Liver (tissue), 9 donors: ENCODE measurements around the gene RNF144A. TPM values are rescaled to one million over a fixed set of nuclear protein-coding genes. Genes with fewer than 3 reads are reported as not detected.

ENCODE experiments used
- DNase-seq: peaks from one replicate; pipeline ENCODE4 v3.0.0-alpha.2; 2017; ENCODE audit warnings: low spot score
- H3K27ac ChIP-seq, 2 donors: one replicate each; pipeline ENCODE4 v1.7.0; 2013; ENCODE audit warnings: inconsistent platforms in 2 of 2, low read length in 2 of 2, control low read depth in 1 of 2, low read depth in 1 of 2, mild to moderate bottlenecking in 1 of 2
- H3K27me3 ChIP-seq, 4 donors: one replicate each; pipeline versions ENCODE4 v1.6.1 to v1.7.0; 2013; ENCODE audit warnings: low read length in 3 of 4, inconsistent platforms in 1 of 4, mild to moderate bottlenecking in 1 of 4, moderate library complexity in 1 of 4; ENCODE audit not compliant: control insufficient read depth in 4 of 4, insufficient read depth in 4 of 4
- H3K36me3 ChIP-seq, 4 donors: one replicate each; pipeline versions ENCODE4 v1.6.1 to v1.7.0; 2013; ENCODE audit warnings: low read length in 3 of 4, mild to moderate bottlenecking in 3 of 4, low read depth in 1 of 4, moderate library complexity in 1 of 4; ENCODE audit not compliant: control insufficient read depth in 4 of 4, insufficient read depth in 3 of 4
- H3K4me1 ChIP-seq, 4 donors: one replicate each; pipeline versions ENCODE4 v1.6.1 to v1.7.0; 2013; ENCODE audit warnings: low read length in 3 of 4, mild to moderate bottlenecking in 3 of 4, moderate library complexity in 1 of 4; ENCODE audit not compliant: control insufficient read depth in 4 of 4, insufficient read depth in 4 of 4
- H3K4me3 ChIP-seq, 3 donors: one replicate each; pipeline versions ENCODE4 v1.6.1 to v1.7.0; 2013; ENCODE audit warnings: low read length in 3 of 3, control low read depth in 1 of 3, low read depth in 1 of 3, mild to moderate bottlenecking in 1 of 3
- H3K9ac ChIP-seq, 2 donors: one replicate each; pipeline ENCODE4 v1.7.0; 2013; ENCODE audit warnings: low read length in 2 of 2, mild to moderate bottlenecking in 2 of 2, moderate library complexity in 2 of 2, control low read depth in 1 of 2, low read depth in 1 of 2
- H3K9me3 ChIP-seq, 4 donors: one replicate each; pipeline versions ENCODE4 v1.6.1 to v1.7.0; 2013; ENCODE audit warnings: low read length in 3 of 4; ENCODE audit not compliant: control insufficient read depth in 4 of 4
- ATF3 ChIP-seq: IDR thresholded peaks from 2 replicates; pipeline ENCODE4 v1.6.1; 2016; ENCODE audit warnings: antibody characterized with exemption
- CTCF ChIP-seq: fragments of 150-350 bp; IDR thresholded peaks from 2 replicates; pipeline ENCODE4 v1.5.1; 2017; ENCODE audit warnings: improper control_type of control experiment, low read depth, low read length; ENCODE audit not compliant: missing input control
- EGR1 ChIP-seq, 2 donors: IDR thresholded peaks; 2 replicates each; pipeline ENCODE4 v1.6.1; 2016 to 2018; ENCODE audit warnings: antibody characterized with exemption in 2 of 2, low read depth in 2 of 2
- FOXA1 ChIP-seq: IDR thresholded peaks from 2 replicates; pipeline ENCODE4 v1.6.1; 2016; ENCODE audit warnings: antibody characterized with exemption
- GABPA ChIP-seq, 2 donors: IDR thresholded peaks in 1 of 2; conservative IDR thresholded peaks in 1 of 2; 2 replicates each; pipeline ENCODE4 v1.6.1; 2016; ENCODE audit warnings: antibody characterized with exemption in 2 of 2, mild to moderate bottlenecking in 1 of 2, moderate library complexity in 1 of 2
- HNF4A ChIP-seq, 2 donors: conservative IDR thresholded peaks; 2 replicates each; pipeline ENCODE4 v1.6.1; 2016; ENCODE audit warnings: antibody characterized with exemption in 2 of 2, mild to moderate bottlenecking in 2 of 2
- JUND ChIP-seq, 2 donors: IDR thresholded peaks; 2 replicates each; pipeline ENCODE4 v1.6.1; 2016; ENCODE audit warnings: antibody characterized with exemption in 2 of 2
- NR2F2 ChIP-seq: IDR thresholded peaks from 2 replicates; pipeline ENCODE4 v1.6.1; 2016; ENCODE audit warnings: antibody characterized with exemption
- REST ChIP-seq: IDR thresholded peaks from 2 replicates; pipeline ENCODE4 v1.6.1; 2016; ENCODE audit warnings: antibody characterized with exemption, mild to moderate bottlenecking
- SP1 ChIP-seq: IDR thresholded peaks from 2 replicates; pipeline ENCODE4 v1.6.1; 2018; ENCODE audit warnings: antibody characterized with exemption, mild to moderate bottlenecking
- TAF1 ChIP-seq: conservative IDR thresholded peaks from 2 replicates; pipeline ENCODE4 v1.6.1; 2016; ENCODE audit warnings: antibody characterized with exemption, mild to moderate bottlenecking
- YY1 ChIP-seq: IDR thresholded peaks from 2 replicates; pipeline ENCODE4 v1.6.1; 2016; ENCODE audit warnings: antibody characterized with exemption, mild to moderate bottlenecking
- ZBTB33 ChIP-seq: IDR thresholded peaks from 2 replicates; pipeline ENCODE4 v1.6.1; 2016; ENCODE audit warnings: antibody characterized with exemption
- WGBS: extraction: QIAGEN DNeasy Blood & Tissue Kit; methylation state at CpG from one replicate; pipeline ENCODE4 v1.1.7; 2013; 5-methylcytosine and 5-hydroxymethylcytosine counted together
- polyA plus RNA-seq, 2 donors: library from polyadenylated mRNA; stranded (reverse) in 1 of 2; unstranded in 1 of 2; fragments of 200-250 nt in 1 of 2; fragments of >200 nt in 1 of 2; fragmentation: Nextera tagmentation in 1 of 2; extraction: Ambion mirVana in 1 of 2; gene quantifications; one replicate each; pipeline versions ENCODE4 v1.2.1 to v1.2.3, GENCODE V29; 2013 to 2015
- total RNA-seq, 2 donors: library from RNA; depleted of rRNA; stranded (reverse); fragments of >200 nt; gene quantifications; one replicate each; pipeline ENCODE4 v1.2.3, GENCODE V29; 2014
- TF ChIP-seq, protein P1 (sequence below): IDR thresholded peaks from 2 replicates; pipeline ENCODE4 v1.6.1; 2016; ENCODE audit warnings: antibody characterized with exemption
- donor health status: healthy.
- donor health status: healthy.
- donor health status: healthy.
- donor health status: healthy.
- donor health status: healthy.

Gene RNF144A
- total and polyA plus RNA-seq, 4 donors: 1.0 to 10.4 (median 2.3) TPM

DNA sequence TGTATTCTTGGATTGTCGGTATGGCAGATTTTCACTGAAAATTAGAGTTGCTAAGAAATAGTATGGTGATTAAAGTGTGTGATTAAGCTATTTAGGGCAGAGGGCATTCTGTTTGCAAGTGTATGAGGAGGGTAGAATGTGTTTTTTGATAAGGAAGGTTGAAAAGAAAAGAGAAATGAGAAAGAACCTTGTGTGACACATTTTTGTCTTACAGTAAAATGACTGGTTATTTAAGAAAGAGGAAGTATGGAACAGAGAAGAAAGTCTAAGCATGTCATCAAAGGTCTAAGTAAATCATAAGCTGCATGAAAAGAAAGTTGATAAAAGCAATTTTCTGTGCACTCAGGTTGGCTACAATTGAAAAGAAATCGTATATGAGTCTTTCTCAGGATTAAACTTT is 44.8 kb upstream of the RNF144A start (continued):
- TF ChIP-seq TAF1 (no peak), NR2F2 (no peak), HNF4A (conservative IDR thresholded peaks at IDR 0.05) (no peak)

GRCh38 chr2:6874032-6874431 is 43.2 kb upstream of the RNF144A start:
- WGBS: 100% methylated on average over 3 of the region's 3 CpGs
- H3K27ac ChIP-seq: no peak overlapping the region
- H3K4me3 ChIP-seq: no peak overlapping the region
- H3K9ac ChIP-seq: no peak overlapping the region
- peaks cover 0 to 15% (median 10%) of the 10 kb centered on the region in 4 donors for H3K4me1 ChIP-seq
- peaks cover 0 to 2% (median 0%) of the 10 kb centered on the region in 4 donors for H3K9me3 ChIP-seq
- TF ChIP-seq ZBTB33 (no peak), HNF4A (conservative IDR thresholded peaks at IDR 0.05) (no peak)
- TF ChIP-seq, protein P1, sequence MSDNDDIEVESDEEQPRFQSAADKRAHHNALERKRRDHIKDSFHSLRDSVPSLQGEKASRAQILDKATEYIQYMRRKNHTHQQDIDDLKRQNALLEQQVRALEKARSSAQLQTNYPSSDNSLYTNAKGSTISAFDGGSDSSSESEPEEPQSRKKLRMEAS: no peak
- no peaks in the 10 kb centered on the region for H3K36me3 ChIP-seq
- no peak for DNase-seq
- no peaks in the 10 kb centered on the region for H3K27me3 ChIP-seq

DNA sequence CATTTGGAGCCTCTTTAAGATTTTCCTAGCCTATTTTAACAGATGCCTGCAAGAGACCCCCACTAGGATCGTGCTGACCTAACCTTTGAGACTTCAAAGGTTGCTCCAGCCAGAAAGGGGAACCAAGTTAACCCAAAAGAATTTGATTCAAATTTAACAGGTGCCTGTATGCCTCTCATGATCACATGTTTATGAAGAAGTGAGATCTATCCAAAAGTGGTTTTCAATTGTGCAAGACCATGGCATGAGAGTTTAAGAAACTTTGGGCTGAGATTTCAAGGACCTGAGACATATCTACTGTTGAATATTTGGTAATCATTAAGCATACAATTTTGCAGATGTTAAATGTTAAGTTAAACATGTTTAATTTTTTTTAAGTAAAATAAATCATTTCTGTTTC is 40.9 kb upstream of the RNF144A start:
- Histone ChIP-seq H3K27ac (no peak overlapping the region), H3K9ac (no peak overlapping the region), H3K4me1 (peaks cover 0 to 15% (median 10%) of the 10 kb centered on the region in 4 donors), H3K36me3 (no peaks in the 10 kb centered on the region), H3K9me3 (peaks cover 0 to 2% (median 0%) of the 10 kb centered on the region in 4 donors), H3K4me3 (no peak overlapping the region), H3K27me3 (no peaks in the 10 kb centered on the region)
- TF ChIP-seq HNF4A (conservative IDR thresholded peaks at IDR 0.05) (no peak), YY1 (no peak), ZBTB33 (no peak), JUND (IDR thresholded peaks at IDR 0.05) (no peak), CTCF (no peak), FOXA1 (no peak), REST (no peak), GABPA (IDR thresholded peaks at IDR 0.05 in 1 of 2, conservative IDR thresholded peaks at IDR 0.05 in 1 of 2) (no peak), SP1 (no peak), ATF3 (no peak), EGR1 (IDR thresholded peaks at IDR 0.05; ENCODE audit: low read depth in 2 of 2) (no peak)
- 48% methylated on average over 1 of the region's 1 CpG for WGBS
- DNase-seq: no peak
